MM.1S (cell line): ENCODE measurements around the gene BBS5.

Experiments
- DNase-seq: peaks from one replicate; pipeline ENCODE4 v3.0.0-alpha.2; 2015
- H2AFZ ChIP-seq: fragments of 300-600 bp; sonication (generic); 2 replicates; pipeline ENCODE4 v1.6.0; 2016; ENCODE audit warnings: antibody characterized with exemption, low read length
- H3F3A ChIP-seq: fragments of 300-600 bp; sonication (generic); 2 replicates; pipeline ENCODE4 v1.6.1; 2016; ENCODE audit warnings: mild to moderate bottlenecking, antibody characterized with exemption, low read length, moderate library complexity, mixed read lengths; ENCODE audit not compliant: insufficient read depth
- H3K27ac ChIP-seq: fragments of 300-600 bp; sonication (generic); 2 replicates; pipeline ENCODE4 v1.5.1; 2016; ENCODE audit warnings: mild to moderate bottlenecking, low read length
- H3K27me3 ChIP-seq: fragments of 300-600 bp; sonication (generic); replicated peaks from 2 replicates; pipeline ENCODE4 v1.6.0; 2016; ENCODE audit warnings: low read length; ENCODE audit not compliant: insufficient read depth
- H3K36me3 ChIP-seq: fragments of 300-600 bp; sonication (generic); replicated peaks from 2 replicates; pipeline ENCODE4 v1.6.1; 2016; ENCODE audit warnings: mild to moderate bottlenecking, low read length, mixed read lengths; ENCODE audit not compliant: insufficient read depth
- H3K4me1 ChIP-seq: fragments of 300-600 bp; sonication (generic); 2 replicates; pipeline ENCODE4 v1.6.1; 2016; ENCODE audit warnings: low read length, mixed read lengths
- H3K4me2 ChIP-seq: fragments of 300-600 bp; sonication (generic); 2 replicates; pipeline ENCODE4 v1.6.0; 2016; ENCODE audit warnings: low read depth, low read length
- H3K4me3 ChIP-seq: fragments of 300-600 bp; sonication (generic); 2 replicates; pipeline ENCODE4 v1.5.1; 2016; ENCODE audit warnings: low read length, mixed read lengths
- H3K79me2 ChIP-seq: fragments of 300-600 bp; sonication (generic); 2 replicates; pipeline ENCODE4 v1.6.1; 2016; ENCODE audit warnings: mixed run types, low read length, mixed read lengths
- H3K9ac ChIP-seq: fragments of 300-600 bp; sonication (generic); 2 replicates; pipeline ENCODE4 v1.6.1; 2016; ENCODE audit warnings: low read length, mixed read lengths
- H3K9me2 ChIP-seq: fragments of 300-600 bp; sonication (generic); replicated peaks from 2 replicates; pipeline ENCODE4 v1.6.1; 2016; ENCODE audit warnings: mild to moderate bottlenecking, low read length, mixed read lengths; ENCODE audit not compliant: insufficient read depth
- H3K9me3 ChIP-seq: fragments of 300-600 bp; sonication (generic); replicated peaks from 2 replicates; pipeline ENCODE4 v1.6.1; 2016; ENCODE audit warnings: mild to moderate bottlenecking, low read length, mixed read lengths; ENCODE audit not compliant: insufficient read depth
- H4K20me1 ChIP-seq: fragments of 300-600 bp; sonication (generic); 2 replicates; pipeline ENCODE4 v1.6.1; 2016; ENCODE audit warnings: mild to moderate bottlenecking, low read length, moderate library complexity, mixed read lengths; ENCODE audit not compliant: insufficient read depth
- EZH2 ChIP-seq: fragments of 300-600 bp; sonication (generic); optimal IDR thresholded peaks from 2 replicates; pipeline ENCODE3; 2017; ENCODE audit warnings: low read depth, mild to moderate bottlenecking, antibody characterized with exemption, low read length, mixed read lengths
- EZH2phosphoT487 ChIP-seq: fragments of 300-600 bp; sonication (generic); IDR thresholded peaks from 2 replicates; pipeline ENCODE4 v1.6.1; 2018; ENCODE audit warnings: antibody characterized with exemption, low read length
- TF ChIP-seq, protein P1 (sequence below): fragments of 300-600 bp; sonication (generic); IDR thresholded peaks from 2 replicates; pipeline ENCODE4 v1.5.1; 2016; ENCODE audit warnings: antibody characterized with exemption, low read length, mixed read lengths

The BBS5 gene

DNA sequence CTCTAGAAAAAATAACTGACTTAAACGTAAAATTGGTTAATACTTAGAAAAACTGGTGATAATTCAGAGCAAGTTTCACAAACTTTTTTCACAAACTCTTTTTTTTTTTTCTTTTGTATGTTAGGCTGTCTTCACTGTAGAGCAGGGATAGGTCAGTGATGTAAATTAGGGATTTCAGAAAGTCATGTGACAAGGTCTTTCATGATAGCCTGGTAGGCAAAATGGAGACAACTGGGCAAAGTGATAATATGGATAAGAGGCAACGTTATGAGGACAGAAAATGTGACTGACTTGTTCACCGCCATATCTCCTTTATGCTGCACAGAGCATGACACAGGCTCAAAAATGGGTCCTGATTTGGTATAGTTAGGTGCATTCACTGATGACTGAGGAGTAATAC is 39.4 kb upstream of the BBS5 start:
- no peak overlapping the region for H3K4me2 ChIP-seq
- H3K9me3 ChIP-seq = no peaks in the 10 kb centered on the region
- H4K20me1 ChIP-seq = no peaks in the 10 kb centered on the region
- H3K27me3 ChIP-seq = no peaks in the 10 kb centered on the region
- no peaks in the 10 kb centered on the region for H3K79me2 ChIP-seq
- no peaks in the 10 kb centered on the region for H3K36me3 ChIP-seq
- no peak overlapping the region for H3K9ac ChIP-seq
- no peaks in the 10 kb centered on the region for H3F3A ChIP-seq
- TF ChIP-seq EZH2phosphoT487 (no peak), EZH2 (no peak)
- TF ChIP-seq, protein P1, sequence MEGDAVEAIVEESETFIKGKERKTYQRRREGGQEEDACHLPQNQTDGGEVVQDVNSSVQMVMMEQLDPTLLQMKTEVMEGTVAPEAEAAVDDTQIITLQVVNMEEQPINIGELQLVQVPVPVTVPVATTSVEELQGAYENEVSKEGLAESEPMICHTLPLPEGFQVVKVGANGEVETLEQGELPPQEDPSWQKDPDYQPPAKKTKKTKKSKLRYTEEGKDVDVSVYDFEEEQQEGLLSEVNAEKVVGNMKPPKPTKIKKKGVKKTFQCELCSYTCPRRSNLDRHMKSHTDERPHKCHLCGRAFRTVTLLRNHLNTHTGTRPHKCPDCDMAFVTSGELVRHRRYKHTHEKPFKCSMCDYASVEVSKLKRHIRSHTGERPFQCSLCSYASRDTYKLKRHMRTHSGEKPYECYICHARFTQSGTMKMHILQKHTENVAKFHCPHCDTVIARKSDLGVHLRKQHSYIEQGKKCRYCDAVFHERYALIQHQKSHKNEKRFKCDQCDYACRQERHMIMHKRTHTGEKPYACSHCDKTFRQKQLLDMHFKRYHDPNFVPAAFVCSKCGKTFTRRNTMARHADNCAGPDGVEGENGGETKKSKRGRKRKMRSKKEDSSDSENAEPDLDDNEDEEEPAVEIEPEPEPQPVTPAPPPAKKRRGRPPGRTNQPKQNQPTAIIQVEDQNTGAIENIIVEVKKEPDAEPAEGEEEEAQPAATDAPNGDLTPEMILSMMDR = no peak
- H2AFZ ChIP-seq = no peak overlapping the region
- DNase-seq = no peak
- H3K4me1 ChIP-seq = no peaks in the 10 kb centered on the region
- H3K27ac ChIP-seq = no peak overlapping the region
- H3K4me3 ChIP-seq = no peak overlapping the region
- H3K9me2 ChIP-seq = no peaks in the 10 kb centered on the region

DNA sequence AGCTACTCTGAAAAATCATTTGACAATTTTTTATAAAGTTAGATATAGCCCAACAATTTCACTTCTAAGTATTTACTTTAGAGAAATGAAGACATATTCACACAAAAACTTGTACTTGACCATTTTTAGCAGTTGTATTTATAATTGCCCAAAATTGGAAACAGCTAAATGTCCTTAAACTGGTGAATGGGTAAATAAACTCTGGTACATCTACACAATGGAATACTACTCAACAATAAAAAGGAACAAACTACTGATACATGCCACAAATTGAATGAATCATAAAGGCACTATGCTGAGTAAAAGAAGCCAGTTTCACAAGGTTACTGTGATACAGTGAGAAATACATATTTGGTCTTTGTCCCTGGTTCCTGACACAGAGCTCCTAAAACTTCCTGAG is 32.8 kb upstream of the BBS5 start:
- no peak overlapping the region for H2AFZ ChIP-seq
- no peak overlapping the region for H3K27ac ChIP-seq
- TF ChIP-seq, protein P1 = no peak
- no peak for TF ChIP-seq EZH2phosphoT487
- TF ChIP-seq EZH2 = no peak

DNA sequence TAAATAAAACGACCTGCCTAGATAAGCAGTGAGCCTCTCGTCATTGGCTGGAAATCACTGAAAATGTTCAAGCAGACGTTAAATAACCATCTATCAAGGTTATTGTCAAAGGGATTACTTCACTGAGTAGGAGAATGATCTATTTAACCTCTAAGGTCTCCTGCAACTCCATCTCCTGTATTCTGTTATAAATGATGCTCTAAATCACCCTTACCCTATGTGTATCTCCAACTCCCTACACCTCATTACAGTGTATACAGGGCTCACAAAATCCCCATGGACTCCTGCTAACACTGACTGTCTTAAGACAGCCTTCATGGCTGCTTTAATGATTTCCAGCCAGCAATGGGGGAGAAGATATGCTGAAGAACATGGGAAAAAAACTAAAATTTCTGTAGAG is 31.0 kb upstream of the BBS5 start:
- H3K9ac ChIP-seq = no peak overlapping the region

More for the DNA sequence above, 32.8 kb upstream of the BBS5 start:
- H3K27me3 ChIP-seq = no peaks in the 10 kb centered on the region
- H3K4me3 ChIP-seq = no peak overlapping the region
- no peak for DNase-seq
- no peaks in the 10 kb centered on the region for H3K36me3 ChIP-seq
- H3K4me2 ChIP-seq = no peak overlapping the region
- H3F3A ChIP-seq = no peaks in the 10 kb centered on the region
- no peaks in the 10 kb centered on the region for H3K9me2 ChIP-seq
- no peaks in the 10 kb centered on the region for H4K20me1 ChIP-seq
- H3K9me3 ChIP-seq = no peaks in the 10 kb centered on the region
- no peaks in the 10 kb centered on the region for H3K4me1 ChIP-seq
- no peaks in the 10 kb centered on the region for H3K79me2 ChIP-seq
- no peak overlapping the region for H3K9ac ChIP-seq

DNA sequence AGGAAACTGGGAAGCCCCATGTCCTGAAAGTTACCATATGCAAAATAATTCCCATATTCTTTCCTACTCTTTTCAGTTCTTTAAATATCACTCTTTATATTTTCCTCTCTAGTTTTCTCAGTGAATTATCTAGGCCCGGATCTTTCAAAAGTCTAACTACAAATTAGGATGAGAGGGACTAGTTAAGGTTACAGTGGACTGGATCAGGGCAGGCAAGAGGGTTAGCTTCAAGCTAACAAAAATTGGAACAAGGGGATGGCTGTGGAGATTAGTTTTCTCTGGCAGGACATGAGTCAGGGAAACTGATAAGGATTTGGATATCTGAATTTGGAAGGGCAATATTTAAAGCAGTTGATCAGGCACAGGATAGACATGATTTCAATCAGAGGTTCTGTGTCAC is 30.4 kb upstream of the BBS5 start:
- Histone ChIP-seq H3K79me2 (no peaks in the 10 kb centered on the region), H3K9ac (no peak overlapping the region), H3K4me3 (no peak overlapping the region), H3F3A (no peaks in the 10 kb centered on the region), H3K9me2 (no peaks in the 10 kb centered on the region), H3K9me3 (no peaks in the 10 kb centered on the region), H3K36me3 (no peaks in the 10 kb centered on the region), H4K20me1 (no peaks in the 10 kb centered on the region), H3K27ac (no peak overlapping the region), H3K4me1 (no peaks in the 10 kb centered on the region), H3K27me3 (no peaks in the 10 kb centered on the region), H2AFZ (no peak overlapping the region), H3K4me2 (no peak overlapping the region)
- TF ChIP-seq, protein P1 = no peak
- TF ChIP-seq EZH2phosphoT487 (no peak), EZH2 (no peak)
- no peak for DNase-seq

More for the DNA sequence above, 31.0 kb upstream of the BBS5 start:
- Histone ChIP-seq H3K9me3 (no peaks in the 10 kb centered on the region), H2AFZ (no peak overlapping the region), H3F3A (no peaks in the 10 kb centered on the region), H3K4me3 (no peak overlapping the region), H4K20me1 (no peaks in the 10 kb centered on the region), H3K36me3 (no peaks in the 10 kb centered on the region), H3K79me2 (no peaks in the 10 kb centered on the region), H3K4me2 (no peak overlapping the region), H3K27me3 (no peaks in the 10 kb centered on the region), H3K9me2 (no peaks in the 10 kb centered on the region), H3K4me1 (no peaks in the 10 kb centered on the region), H3K27ac (no peak overlapping the region)
- DNase-seq = no peak
- TF ChIP-seq EZH2 = no peak
